PC-3 (cell line): Measurements from ENCODE around the gene ARFGAP3. TPM values are rescaled to one million over a fixed set of nuclear protein-coding genes. Genes with fewer than 3 reads are reported as not detected.

Experiments
- ATAC-seq: fragments of 200-7000 bp; cut with Tn5 transposase; 2 replicates; pipeline ENCODE4 v1.9.1; 2020; ENCODE audit warnings: mild to moderate bottlenecking, moderate library complexity
- BruUV-seq: library from RNA; stranded (reverse); fragments of 400-500 nt; replicated peaks from 2 replicates; lab custom pipeline; 2021; lab: Mats Ljungman, UMichigan
- CTCF ChIA-PET: fragments of 300-600 bp; sonication (Branson Sonifier 250); formaldehyde crosslinking; loops from one replicate; lab custom pipeline; 2022; ENCODE audit warnings: antibody characterized with exemption; lab: Charles Lee
- POLR2A ChIA-PET: fragments of 300-600 bp; sonication (Branson Sonifier 250); formaldehyde crosslinking; loops from one replicate; lab custom pipeline; 2022; ENCODE audit warnings: antibody characterized with exemption; ENCODE audit not compliant: unreplicated experiment; lab: Charles Lee
- DNase-seq: peaks from one replicate; pipeline ENCODE4 v3.0.0-alpha.2; 2015
- H2AFZ ChIP-seq: fragments of 300-600 bp; sonication (generic); 2 replicates; pipeline ENCODE4 v1.6.0; 2016; ENCODE audit warnings: antibody characterized with exemption, low read length
- H3F3A ChIP-seq: fragments of 300-600 bp; sonication (generic); one replicate; pipeline ENCODE4 v1.6.0; 2017; ENCODE audit warnings: antibody characterized with exemption, low read length, control low read depth, mild to moderate bottlenecking; ENCODE audit not compliant: unreplicated experiment
- H3K27ac ChIP-seq: fragments of 300-600 bp; sonication (generic); 2 replicates; pipeline ENCODE4 v1.5.1; 2016; ENCODE audit warnings: mild to moderate bottlenecking, low read length
- H3K27me3 ChIP-seq: fragments of 300-600 bp; sonication (generic); 2 replicates; pipeline ENCODE4 v1.6.1; 2016; ENCODE audit warnings: low read length, mixed read lengths
- H3K36me3 ChIP-seq: fragments of 300-600 bp; sonication (generic); 2 replicates; pipeline ENCODE4 v1.6.1; 2016; ENCODE audit warnings: low read depth, mixed run types, low read length, mixed read lengths
- H3K4me1 ChIP-seq: fragments of 300-600 bp; sonication (generic); 2 replicates; pipeline ENCODE4 v1.5.1; 2016; ENCODE audit warnings: low read length; ENCODE audit not compliant: insufficient read depth
- H3K4me2 ChIP-seq: fragments of 300-600 bp; sonication (generic); 2 replicates; pipeline ENCODE4 v1.6.0; 2016; ENCODE audit warnings: low read length
- H3K4me3 ChIP-seq: fragments of 300-600 bp; sonication (generic); 2 replicates; pipeline ENCODE4 v1.5.1; 2016; ENCODE audit warnings: mild to moderate bottlenecking, low read length, mixed read lengths
- H3K79me2 ChIP-seq: fragments of 300-600 bp; sonication (generic); 2 replicates; pipeline ENCODE4 v1.6.1; 2017; ENCODE audit warnings: low read length, mixed read lengths
- H3K9ac ChIP-seq: fragments of 300-600 bp; sonication (generic); 2 replicates; pipeline ENCODE4 v1.6.0; 2016; ENCODE audit warnings: mild to moderate bottlenecking, low read length
- H3K9me2 ChIP-seq: fragments of 300-600 bp; sonication (generic); replicated peaks from 2 replicates; pipeline ENCODE4 v1.6.1; 2016; ENCODE audit warnings: mixed run types, low read length, mixed read lengths
- H3K9me3 ChIP-seq: fragments of 300-600 bp; sonication (generic); 2 replicates; pipeline ENCODE4 v1.6.1; 2016; ENCODE audit warnings: low read length, mixed read lengths
- H4K20me1 ChIP-seq: fragments of 300-600 bp; sonication (generic); 2 replicates; pipeline ENCODE4 v1.6.1; 2016; ENCODE audit warnings: low read length, mixed read lengths
- CTCF ChIP-seq: fragments of 300-600 bp; sonication (generic); conservative IDR thresholded peaks from 2 replicates; pipeline ENCODE4 v1.5.1; 2017; ENCODE audit warnings: antibody characterized with exemption, low read depth, mild to moderate bottlenecking, low read length
- EZH2 ChIP-seq: fragments of 300-600 bp; sonication (generic); IDR thresholded peaks from one replicate; pipeline ENCODE4 v1.6.1; 2017; ENCODE audit warnings: antibody characterized with exemption, mild to moderate bottlenecking, low read length; ENCODE audit not compliant: unreplicated experiment
- EZH2phosphoT487 ChIP-seq: fragments of 300-600 bp; sonication (generic); IDR thresholded peaks from 2 replicates; pipeline ENCODE4 v1.6.1; 2018; ENCODE audit warnings: mild to moderate bottlenecking, antibody characterized with exemption, low read length, borderline replicate concordance
- intact Hi-C: fragments of 100-400 bp; cut with micrococcal nuclease; formaldehyde crosslinking; loops from 2 replicates; pipeline ENCODE4 v1.9.0; 2023
- total RNA-seq: library from RNA; depleted of rRNA; stranded (reverse); fragments of >200 nt; gene quantifications from 2 replicates; pipeline ENCODE4 v1.2.3, GENCODE V29; 2014

ARFGAP3 gene
- total RNA-seq, 1 experiment from 2014 or later = 19.2 TPM

GRCh38 chr22:42883970-42884369, 26.9 kb upstream of the ARFGAP3 start:
- Histone ChIP-seq H3K27me3 (no peaks in the 10 kb centered on the region), H3K4me1 (no peaks in the 10 kb centered on the region), H3K4me3 (no peak overlapping the region), H3K36me3 (no peaks in the 10 kb centered on the region; the same call in 1 of the 2 replicates), H3F3A (no peaks in the 10 kb centered on the region), H2AFZ (no peak overlapping the region), H3K79me2 (no peaks in the 10 kb centered on the region), H3K9me2 (no peaks in the 10 kb centered on the region), H3K4me2 (no peak overlapping the region), H3K27ac (no peak overlapping the region), H3K9ac (no peak overlapping the region), H3K9me3 (no peaks in the 10 kb centered on the region), H4K20me1 (no peaks in the 10 kb centered on the region)
- CTCF ChIA-PET = no interaction called here
- no peak for TF ChIP-seq CTCF
- POLR2A ChIA-PET = no interaction called here
- DNase-seq = no peak
- intact Hi-C loops = no loop called here
- ATAC-seq = no peak
- BruUV-seq = no TSS peak

GRCh38 chr22:42883121-42883520, 26.0 kb upstream of the ARFGAP3 start:
- TF ChIP-seq EZH2phosphoT487 (no peak), EZH2 (no peak), CTCF (no peak)
- ChIA-PET CTCF (no interaction called here), POLR2A (no interaction called here)
- H4K20me1 ChIP-seq = no peaks in the 10 kb centered on the region
- no peaks in the 10 kb centered on the region for H3K9me2 ChIP-seq
- H3K4me1 ChIP-seq = no peaks in the 10 kb centered on the region
- no peaks in the 10 kb centered on the region for H3K9me3 ChIP-seq
- H3K4me2 ChIP-seq = no peak overlapping the region
- ATAC-seq (no peak), DNase-seq (no peak)
- H3K27ac ChIP-seq = no peak overlapping the region
- H3K27me3 ChIP-seq = no peaks in the 10 kb centered on the region
- no peak overlapping the region for H3K4me3 ChIP-seq
- no peaks in the 10 kb centered on the region for H3F3A ChIP-seq
- no peaks in the 10 kb centered on the region; the same call in 1 of the 2 replicates for H3K36me3 ChIP-seq
- intact Hi-C loops = no loop called here
- no peak overlapping the region for H3K9ac ChIP-seq
- BruUV-seq = no TSS peak
- H3K79me2 ChIP-seq = no peaks in the 10 kb centered on the region
- no peak overlapping the region for H2AFZ ChIP-seq

GRCh38 chr22:42881982-42882656, 25.0 kb upstream of the ARFGAP3 start:
- Histone ChIP-seq H3K9me3 (no peaks in the 10 kb centered on the region), H2AFZ (no peak overlapping the region), H3F3A (no peaks in the 10 kb centered on the region), H3K9me2 (no peaks in the 10 kb centered on the region), H3K4me1 (no peaks in the 10 kb centered on the region), H3K27ac (no peak overlapping the region), H3K9ac (no peak overlapping the region), H3K4me2 (no peak overlapping the region), H4K20me1 (no peaks in the 10 kb centered on the region), H3K79me2 (no peaks in the 10 kb centered on the region), H3K4me3 (no peak overlapping the region), H3K36me3 (no peaks in the 10 kb centered on the region; the same call in 1 of the 2 replicates), H3K27me3 (no peaks in the 10 kb centered on the region)
- ChIA-PET CTCF (no interaction called here), POLR2A (no interaction called here)
- DNase-seq (no peak), ATAC-seq (no peak)
- TF ChIP-seq EZH2phosphoT487 (no peak), EZH2 (no peak), CTCF (no peak)
- BruUV-seq = no TSS peak
- intact Hi-C loops = no loop called here
